Epithelial cell of esophagus (primary cell): ENCODE measurements around the gene RTF2.

Experiments
- DNase-seq: peaks from one replicate; pipeline ENCODE4 v3.0.0; 2010; ENCODE audit warnings: low read depth
- H3K4me3 ChIP-seq: 2 replicates; pipeline ENCODE4 v1.5.1; 2011; ENCODE audit warnings: mild to moderate bottlenecking, low read length, control low read depth
- TF ChIP-seq, protein P1 (sequence below): IDR thresholded peaks from 2 replicates; pipeline ENCODE4 v1.5.1; 2011; ENCODE audit warnings: low read depth, mild to moderate bottlenecking, low read length, control low read depth, inconsistent platforms; ENCODE audit not compliant: insufficient read depth; ENCODE audit errors: missing control alignments

Gene RTF2

DNA sequence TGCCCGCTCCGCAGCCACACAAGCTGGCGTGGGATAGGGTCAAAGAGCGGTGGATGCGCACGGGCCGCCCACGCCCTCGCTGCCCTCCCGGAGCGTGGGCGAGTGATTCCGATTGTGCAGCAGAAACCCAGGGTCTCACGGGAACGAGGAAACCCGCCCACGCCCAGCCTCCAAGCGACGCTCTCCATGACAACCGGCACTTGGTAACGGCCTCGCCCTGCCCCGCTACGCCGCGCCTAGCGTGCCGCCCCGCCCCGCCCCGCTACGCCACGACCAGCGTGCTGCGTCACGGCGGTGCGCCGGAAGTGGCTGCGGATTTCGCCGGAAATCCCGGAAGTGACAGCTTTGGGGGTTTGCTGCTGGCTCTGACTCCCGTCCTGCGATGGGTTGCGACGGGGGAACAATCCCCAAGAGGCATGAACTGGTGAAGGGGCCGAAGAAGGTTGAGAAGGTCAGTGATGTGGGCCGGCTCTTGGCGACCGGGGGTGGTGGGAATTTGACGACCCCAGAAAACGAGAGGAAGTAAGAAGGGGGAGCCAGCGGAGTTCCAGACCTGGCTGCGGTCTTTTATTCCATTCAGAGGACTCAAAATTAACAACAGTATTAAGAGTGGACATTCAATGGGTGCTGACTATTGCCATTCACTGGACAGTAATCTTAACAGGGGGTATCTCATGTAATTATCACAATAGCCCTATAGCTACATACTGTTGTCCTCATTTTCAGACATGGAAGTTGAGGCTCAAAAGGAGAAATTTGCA, at the start of gene RTF2:
Gene RTF2, plus strand, starts transcription at position 312 of the 761 bp plus-strand sequence. Its CDS starts 71 bp downstream, at position 383.
- peak; percentile 93 for DNase-seq
- TF ChIP-seq, protein P1, sequence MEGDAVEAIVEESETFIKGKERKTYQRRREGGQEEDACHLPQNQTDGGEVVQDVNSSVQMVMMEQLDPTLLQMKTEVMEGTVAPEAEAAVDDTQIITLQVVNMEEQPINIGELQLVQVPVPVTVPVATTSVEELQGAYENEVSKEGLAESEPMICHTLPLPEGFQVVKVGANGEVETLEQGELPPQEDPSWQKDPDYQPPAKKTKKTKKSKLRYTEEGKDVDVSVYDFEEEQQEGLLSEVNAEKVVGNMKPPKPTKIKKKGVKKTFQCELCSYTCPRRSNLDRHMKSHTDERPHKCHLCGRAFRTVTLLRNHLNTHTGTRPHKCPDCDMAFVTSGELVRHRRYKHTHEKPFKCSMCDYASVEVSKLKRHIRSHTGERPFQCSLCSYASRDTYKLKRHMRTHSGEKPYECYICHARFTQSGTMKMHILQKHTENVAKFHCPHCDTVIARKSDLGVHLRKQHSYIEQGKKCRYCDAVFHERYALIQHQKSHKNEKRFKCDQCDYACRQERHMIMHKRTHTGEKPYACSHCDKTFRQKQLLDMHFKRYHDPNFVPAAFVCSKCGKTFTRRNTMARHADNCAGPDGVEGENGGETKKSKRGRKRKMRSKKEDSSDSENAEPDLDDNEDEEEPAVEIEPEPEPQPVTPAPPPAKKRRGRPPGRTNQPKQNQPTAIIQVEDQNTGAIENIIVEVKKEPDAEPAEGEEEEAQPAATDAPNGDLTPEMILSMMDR: no peak
- H3K4me3 ChIP-seq: peak within 1 kb of the TSS; percentile 71

GRCh38 chr20:56420028-56420427, 48.4 kb upstream of the RTF2 start:
- H3K4me3 ChIP-seq: no peak overlapping the region
- DNase-seq: no peak
- TF ChIP-seq, protein P1: no peak

DNA sequence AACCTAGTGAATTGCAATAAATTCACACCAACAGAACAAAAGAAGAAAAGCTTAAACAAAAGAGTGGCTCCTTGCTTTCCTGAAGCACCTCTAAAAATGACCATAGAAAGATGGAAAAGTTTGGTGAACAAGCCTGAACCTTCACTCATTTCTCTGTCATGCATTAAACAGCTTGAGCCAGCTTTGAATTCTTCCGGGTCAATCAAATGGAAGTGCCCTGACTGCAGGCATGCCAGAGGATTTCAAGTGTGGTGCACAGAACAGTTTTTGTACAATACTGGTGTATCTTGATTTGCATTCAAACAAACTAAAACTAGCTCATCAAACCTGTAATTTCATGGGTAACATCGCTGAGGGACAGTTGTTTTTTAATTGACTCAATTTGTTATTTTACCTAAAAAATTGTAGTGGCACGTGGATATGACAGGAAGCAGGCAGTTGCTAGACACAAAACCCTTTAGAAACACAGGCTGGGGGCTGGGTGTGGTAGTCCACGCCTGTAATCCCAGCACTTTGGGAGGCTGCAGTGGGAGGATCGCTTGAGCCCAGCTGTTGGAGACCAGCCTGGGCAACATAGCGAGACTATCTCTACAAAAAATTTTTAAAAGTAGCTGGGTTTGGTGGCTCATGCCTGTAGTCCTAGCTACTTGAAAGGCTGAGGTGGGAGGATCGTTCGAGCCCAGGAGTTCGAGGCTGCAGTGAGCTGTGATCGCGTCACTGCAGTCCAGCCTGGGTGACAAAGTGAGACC, 47.3 kb upstream of the RTF2 start:
- DNase-seq: no peak
- no peak overlapping the region for H3K4me3 ChIP-seq

DNA sequence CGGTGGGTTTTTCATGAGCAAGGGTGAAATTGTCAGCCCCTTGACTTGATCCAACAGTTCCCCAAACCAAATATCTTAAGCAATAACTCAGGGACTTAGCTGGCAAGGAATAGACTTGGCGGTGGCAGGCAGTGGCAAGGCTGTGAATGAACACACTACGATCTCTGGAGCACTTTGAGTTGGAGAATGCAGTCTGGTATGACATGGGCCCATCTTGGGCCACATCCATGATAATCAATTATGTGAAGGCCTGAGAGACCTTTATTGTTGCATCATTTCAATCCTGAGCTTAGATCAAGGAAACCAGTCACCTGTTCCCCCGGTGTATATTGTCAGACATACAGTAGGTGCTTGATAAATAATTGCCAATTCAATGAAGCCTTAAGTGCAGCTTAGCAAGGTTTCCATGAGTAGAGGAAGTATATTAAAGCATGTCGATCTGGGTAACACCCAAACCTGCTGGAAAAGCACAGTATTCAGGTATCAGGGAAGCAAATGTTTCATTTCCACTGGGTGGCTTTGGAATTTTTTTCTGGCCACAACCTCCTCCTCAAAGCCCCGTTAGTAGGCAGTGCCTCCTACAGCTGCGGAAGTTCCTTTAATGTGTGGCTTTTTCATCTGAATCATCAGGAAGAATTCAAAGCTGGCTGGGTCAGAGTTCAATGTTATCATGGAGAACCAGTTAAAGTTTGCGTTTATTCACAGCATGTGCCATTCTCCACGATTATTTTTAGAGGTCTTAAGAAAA, 46.2 kb upstream of the RTF2 start:
- peak; percentile 30 for DNase-seq
- TF ChIP-seq, protein P1: no peak
- H3K4me3 ChIP-seq: no peak overlapping the region

More for the DNA sequence above, 47.3 kb upstream of the RTF2 start:
- TF ChIP-seq, protein P1: no peak

- DNase-seq: no peak
- TF ChIP-seq, protein P1: no peak
- H3K4me3 ChIP-seq: no peak overlapping the region
Observed at GRCh38 chr20:56422824-56423189, 45.6 kb upstream of the RTF2 start.

DNA sequence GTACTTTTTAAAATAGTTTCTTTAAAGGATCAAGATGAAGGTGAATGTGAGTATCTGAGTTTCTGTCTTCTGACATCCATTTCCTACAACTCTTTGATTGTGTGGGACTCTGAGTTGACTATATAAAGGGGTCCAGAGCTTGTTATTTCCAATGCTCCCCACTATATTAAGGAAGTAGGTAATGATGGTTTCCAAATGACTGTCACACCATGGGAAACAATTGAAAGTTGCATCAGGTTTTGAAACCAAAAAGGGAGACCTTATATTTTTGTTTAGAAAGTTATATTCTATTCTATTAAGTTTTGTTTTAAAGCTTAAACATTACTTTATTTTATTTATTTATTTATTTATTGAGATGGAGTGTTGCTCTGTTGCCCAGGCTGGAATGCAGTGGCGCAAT, 45.2 kb upstream of the RTF2 start:
- no peak overlapping the region for H3K4me3 ChIP-seq
- TF ChIP-seq, protein P1: no peak
- no peak for DNase-seq
